Limb (tissue), 2 donors: Measurements from ENCODE around the gene CLCF1.
"Not testable (repeated sequence)": the region's sequence is repeated elsewhere in the genome, so short reads cannot be mapped to it uniquely, and the experiment has no call there.

Source experiments
- DNase-seq, 2 donors: peaks; one replicate each; pipeline ENCODE4 v3.0.0-alpha.2; 2016; ENCODE audit errors: extremely low spot score in 2 of 2

Gene CLCF1

DNA sequence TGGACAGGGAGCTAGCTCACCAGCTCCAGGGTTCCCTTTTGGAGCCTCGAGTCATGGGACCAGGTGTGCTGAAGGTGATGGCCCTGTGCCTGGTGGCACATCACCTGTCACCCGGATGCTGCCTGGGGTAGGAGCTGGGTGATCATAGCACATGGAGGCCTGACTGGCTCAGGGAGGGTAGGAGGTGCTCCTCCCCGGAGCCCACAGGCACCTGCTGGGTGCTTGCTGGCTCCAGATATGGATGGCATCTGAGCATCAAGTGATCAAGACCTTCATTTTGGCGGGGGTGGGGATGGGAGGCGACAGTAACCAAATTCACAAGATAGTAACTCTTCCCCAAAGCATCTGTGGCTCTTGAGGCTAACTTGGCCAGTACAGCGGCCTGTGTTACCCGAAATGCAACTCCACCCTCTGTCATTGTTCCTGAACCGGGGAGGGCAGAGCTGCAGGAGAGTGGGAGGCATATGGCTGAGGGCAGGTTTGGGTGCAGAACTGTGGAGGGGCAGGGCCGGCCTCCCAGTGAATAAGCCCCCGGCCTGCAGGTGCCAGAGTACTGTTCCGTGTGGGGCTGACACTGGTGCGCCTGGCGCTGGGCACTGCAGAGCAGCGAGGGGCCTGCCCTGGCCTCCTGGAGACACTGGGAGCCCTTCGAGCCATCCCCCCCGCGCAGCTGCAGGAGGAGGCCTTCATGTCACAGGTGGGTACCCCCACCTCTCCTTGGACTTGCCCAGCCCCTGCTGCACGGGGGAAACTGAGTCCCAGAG lies 35.2 kb upstream of the CLCF1 start:
- no peak for DNase-seq

DNA sequence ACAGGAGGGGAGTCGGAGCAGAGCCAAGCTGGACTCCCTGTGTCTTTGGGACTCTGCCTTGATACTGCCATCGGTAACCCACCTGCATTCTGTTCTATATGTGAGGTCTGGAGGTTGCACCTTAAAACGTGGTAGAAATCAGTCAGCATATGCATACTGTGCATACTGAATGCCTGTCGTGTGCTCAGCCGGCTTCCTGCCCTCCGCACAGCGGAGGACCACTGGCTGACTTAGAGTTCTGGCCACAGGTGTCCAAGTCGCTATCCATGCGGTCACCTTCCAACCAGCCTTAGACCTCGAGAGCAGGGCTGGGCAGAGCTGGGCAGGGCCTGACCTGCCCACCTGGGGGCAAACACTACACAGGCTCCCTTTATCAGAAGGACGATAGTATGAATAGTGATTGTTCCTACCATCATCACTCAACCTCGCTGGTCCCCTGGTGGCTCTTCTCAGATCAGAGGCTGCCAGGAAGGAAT lies 34.3 kb upstream of the CLCF1 start:
- no peak for DNase-seq

DNA sequence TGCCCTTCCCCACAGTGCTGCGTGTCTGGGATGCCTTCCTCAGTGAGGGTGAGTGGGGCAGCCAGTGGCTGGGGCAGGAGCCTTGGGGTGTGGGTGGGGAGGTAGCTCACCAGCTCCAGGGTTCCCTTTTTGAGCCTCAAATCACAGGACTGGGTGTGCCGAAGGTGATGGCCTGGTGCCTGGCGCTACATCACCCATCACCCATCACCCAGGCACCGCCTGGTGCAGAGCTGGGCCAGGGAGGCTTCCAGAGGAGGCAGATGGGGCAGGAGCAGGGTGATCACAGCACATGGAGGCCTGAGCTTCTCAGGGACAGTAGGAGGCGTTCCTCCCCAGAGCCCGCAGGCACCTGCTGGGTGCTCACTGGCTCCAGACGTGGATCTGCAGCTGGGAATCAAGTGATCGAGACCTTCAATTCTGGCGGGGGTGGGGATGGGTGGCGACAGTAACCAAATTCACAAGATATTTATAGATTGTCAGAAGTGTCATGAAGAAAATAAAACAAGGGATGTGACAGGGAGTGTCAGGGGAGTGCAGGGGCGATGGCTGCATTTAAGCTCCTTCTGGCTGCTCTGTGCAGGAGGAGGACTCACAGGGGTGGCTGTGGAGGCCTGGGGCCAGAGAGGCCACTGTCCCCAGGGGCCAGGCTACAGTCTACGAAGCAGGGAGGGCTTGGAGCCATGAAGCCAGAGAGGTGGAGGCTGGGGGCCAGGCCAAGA lies 33.7 kb upstream of the CLCF1 start:
- no peak for DNase-seq

DNA sequence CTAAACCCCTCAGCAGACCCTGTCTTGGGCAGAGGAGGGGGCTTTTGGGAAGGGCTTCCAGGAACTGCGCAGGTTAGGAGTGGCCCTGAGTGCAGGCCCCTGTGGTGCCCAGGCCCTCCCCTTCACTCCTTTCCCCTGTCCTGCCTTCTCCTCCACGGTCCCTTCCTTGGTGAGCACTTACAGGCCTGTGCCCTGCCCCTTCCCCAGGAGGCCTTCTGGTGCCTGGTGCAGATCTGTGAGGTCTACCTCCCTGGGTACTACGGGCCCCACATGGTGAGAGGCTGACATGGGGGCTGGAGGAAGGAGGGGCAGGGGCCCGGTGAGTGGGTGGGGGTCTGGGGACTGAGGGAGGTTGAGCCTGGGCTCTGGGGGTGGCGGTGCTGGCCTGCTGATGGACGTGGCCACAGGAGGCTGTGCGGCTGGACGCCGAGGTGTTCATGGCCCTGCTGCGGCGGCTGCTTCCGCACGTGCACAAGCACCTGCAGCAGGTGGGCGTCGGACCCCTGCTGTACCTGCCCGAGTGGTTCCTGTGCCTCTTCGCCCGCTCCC lies 33.1 kb upstream of the CLCF1 start:
- no peak for DNase-seq

DNA sequence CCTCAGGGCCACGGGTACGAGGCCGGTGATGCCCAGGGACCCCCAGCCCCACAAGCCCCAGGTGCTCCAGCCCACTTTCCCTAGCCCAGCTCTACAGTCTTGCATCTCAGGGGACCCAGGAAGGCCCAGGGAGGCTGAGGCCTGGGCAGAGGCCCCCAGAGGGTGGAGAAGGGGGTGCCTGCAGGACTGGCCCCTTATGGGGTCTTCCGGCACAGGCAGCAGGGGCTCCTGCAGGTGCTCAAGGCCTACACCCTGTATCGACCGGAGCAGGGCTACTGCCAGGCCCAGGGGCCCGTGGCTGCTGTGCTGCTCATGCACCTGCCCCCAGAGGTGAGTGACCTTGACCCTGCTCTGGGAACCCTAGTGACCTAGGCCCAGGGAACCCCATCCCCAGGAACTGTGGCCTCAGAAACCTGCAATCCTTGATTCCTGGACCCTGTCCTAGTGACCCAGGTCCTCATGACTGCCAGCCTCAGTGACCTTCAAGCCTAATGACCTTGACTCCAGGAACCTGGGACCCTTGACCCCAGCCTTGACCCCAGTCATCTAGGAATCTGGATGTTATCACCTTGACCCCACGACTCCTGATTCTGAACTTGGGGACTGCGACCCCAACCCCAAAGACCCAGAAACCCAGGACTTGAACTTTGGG lies 32.4 kb upstream of the CLCF1 start:
- no peak for DNase-seq

DNA sequence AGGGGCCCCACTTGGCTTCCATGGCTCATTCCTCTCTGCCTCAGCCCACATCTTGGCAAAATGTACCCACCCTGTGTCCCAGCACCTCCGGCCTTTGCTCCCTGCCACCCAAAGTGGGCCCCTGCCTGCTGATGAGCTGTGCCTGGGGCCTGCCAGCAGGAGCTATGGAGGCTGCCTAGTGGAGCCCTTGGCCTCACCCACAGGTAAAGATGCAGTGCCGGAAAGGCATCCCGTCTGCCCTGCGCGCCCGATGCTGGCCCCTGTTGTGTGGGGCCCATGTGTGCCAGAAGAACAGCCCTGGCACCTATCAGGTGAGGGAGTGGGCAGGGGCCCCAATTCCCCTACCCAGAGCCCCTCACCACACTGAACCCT lies 31.8 kb upstream of the CLCF1 start:
- no peak for DNase-seq

DNA sequence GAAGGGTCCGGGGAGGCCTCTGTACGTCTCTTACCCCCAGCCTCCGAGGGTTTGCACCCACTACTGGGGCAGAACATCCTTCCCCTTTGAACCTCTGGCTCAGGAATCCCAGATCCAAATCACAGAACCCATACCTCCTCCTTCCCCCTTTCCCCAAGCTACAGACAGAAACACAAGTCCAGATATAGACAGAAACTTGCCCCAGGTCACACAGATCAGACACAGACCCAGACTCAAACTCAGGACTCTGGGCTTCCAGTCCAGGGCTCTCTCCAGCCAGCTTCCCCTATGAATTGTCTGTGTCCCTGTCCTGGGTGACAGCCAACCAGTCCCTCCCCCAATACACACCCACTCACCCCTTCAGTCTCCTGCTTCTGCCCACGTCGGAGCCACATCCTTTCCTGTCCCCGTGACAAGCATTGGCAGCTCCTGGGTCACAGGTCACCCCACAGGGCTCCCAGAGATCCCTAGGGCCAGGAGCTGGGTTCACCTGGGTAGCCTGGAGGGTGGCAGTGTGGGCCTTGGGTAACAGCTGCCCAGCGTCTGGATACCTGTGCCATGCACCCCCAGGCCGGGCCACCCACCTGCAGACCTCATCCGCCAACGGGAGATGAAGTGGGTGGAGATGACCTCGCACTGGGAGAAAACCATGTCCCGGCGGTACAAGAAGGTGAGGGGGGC lies 31.3 kb upstream of the CLCF1 start:
- no peak for DNase-seq

DNA sequence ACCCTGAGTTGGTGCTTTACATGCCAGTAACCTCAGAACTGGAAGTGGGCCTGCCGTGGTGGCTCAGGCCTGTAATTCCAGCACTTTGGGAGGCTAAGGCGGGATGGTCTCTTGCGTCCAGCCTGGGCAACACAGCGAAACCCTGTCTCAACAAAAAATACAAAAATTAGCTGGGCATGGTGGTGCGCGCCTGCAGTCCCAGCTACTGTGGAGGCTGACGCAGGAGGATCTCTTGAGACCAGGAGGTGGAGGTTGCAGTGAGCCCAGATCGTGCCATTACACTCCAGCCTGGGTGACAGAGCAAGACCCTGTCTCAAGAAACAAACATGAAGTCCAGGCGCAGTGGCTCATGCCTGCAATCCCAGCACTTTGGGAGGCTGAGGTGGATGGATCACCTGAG lies 29.7 kb upstream of the CLCF1 start:
- not testable (repeated sequence) for DNase-seq

DNA sequence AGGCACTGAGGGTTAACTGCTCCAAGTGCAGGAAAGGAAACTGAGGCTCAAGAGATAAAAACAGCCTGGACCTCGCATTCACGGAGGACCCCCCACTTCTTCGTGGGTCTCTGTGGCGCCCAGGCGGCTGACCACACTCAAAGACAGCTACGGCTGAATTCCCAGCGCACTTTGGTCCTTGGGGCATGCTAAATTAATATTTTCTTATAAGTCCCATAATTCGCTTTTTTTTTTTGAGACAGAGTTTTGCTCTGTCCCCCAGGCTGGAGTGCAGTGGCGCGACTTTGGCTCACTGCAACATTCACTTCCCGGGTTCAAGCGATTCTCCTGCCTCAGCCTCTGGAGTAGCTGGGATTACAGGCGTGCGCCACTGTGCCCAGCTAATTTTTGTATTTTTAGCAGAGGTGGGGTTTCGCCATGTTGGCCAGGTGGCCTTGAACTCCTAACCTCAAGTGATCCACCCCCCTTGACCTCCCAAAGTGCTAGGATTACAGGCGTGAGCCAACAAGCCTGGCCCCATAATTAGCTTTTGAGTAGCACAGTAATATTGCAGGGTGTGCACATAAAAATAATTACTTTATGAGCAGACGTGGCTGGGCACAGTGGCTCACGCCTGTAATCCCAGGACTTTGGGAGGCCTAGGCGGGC lies 28.9 kb upstream of the CLCF1 start:
- DNase-seq: not testable (repeated sequence)

DNA sequence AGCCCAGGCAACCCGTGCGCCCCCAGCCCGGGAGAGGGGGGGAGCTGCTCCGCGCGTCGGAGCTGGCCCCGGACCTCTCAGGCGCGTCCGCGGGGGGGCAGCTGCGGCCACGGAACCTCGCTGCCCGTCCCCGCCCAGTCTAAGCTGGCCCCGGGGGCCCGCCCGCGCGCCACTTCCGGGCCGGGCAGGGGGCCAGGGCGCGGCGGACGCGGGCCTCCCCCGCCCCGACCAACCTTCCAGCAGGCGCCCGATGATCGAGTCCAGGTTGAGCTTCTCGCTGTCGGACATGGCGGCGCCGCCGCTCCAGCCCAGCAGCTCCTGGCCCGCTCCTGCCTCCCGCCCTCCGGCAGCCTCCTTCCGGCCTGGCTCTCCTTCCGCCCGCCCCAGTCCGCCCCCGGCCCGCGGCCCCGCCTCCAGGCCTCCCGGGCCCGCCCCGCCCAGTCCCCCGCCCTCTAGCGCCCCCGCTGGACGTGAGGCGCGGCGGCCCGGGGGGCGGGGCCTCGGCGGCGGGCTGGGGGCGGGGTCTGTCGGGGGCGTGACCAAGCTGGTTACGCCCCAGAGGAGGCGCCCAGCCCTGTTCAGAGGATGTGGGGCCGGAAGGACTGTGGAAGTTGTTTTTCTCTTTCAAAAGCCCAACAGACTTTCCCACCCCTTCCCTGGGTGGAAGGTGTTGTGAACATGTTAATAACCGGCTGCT lies 28.2 kb upstream of the CLCF1 start, which contains the start of gene PPP1CA:
Gene PPP1CA (minus strand): TSS at position 364 of the 697 bp plus-strand sequence. CDS start 76 bp downstream, at position 288.
- peak; percentile 90 to 98 for DNase-seq

DNA sequence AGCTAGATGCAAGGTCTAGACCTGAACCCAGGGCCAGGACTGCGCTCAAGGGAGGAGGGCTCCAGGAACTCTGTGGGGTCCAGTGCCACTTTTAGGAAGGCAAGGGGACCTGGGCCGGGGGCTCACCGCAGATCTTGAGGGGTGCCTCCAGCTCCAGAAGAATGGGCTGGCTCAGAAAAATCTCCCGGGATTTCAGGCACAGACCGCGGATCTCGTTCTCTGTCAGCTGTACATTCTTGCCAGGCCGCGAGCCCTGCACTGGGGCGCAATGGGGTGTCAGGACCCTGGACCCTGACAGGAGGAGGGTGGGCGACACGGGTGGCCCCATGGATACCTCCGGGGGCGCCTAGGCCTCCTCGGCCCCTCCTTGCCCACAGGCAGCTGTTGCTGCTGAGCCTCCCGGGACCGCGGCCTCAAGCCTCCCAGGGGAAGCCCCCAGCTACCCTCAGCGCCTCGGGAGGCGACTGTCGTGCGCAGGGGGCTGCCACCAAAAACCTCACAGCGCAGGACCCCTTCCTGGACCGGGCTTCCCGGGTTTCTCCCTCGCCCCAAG lies 27.6 kb upstream of the CLCF1 start:
- no peak for DNase-seq

DNA sequence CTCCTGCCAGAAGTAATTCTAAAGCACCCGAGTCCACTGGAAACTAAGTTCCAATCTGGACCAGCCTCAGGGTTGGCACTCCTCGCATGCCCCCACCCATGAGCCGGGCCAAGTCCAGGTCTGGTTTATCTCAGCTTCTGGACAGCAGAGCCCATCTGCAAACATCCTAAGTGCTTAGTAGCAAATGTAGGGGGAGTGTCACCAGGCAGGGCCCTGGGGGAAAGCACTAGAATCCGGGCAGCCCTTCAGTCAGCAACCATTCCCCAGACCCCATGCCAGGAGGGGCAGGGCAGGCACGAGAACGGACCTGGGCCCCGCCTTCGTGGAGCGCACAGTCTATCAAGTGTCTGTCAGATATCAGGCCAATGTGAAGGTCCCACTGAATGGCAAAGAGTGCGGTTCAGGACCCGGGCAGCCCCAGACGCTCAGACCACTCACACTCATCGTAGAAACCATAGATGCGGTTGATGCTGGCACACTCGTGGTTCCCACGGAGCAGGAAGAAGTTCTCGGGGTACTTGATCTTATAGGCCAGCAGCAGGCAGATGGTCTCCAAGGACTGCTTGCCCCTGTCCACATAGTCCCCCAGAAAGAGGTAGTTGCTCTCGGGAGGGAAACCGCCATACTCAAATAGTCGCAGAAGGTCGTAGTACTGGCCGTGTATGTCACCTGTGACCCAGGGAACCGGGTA lies 27.0 kb upstream of the CLCF1 start:
- DNase-seq: no peak

DNA sequence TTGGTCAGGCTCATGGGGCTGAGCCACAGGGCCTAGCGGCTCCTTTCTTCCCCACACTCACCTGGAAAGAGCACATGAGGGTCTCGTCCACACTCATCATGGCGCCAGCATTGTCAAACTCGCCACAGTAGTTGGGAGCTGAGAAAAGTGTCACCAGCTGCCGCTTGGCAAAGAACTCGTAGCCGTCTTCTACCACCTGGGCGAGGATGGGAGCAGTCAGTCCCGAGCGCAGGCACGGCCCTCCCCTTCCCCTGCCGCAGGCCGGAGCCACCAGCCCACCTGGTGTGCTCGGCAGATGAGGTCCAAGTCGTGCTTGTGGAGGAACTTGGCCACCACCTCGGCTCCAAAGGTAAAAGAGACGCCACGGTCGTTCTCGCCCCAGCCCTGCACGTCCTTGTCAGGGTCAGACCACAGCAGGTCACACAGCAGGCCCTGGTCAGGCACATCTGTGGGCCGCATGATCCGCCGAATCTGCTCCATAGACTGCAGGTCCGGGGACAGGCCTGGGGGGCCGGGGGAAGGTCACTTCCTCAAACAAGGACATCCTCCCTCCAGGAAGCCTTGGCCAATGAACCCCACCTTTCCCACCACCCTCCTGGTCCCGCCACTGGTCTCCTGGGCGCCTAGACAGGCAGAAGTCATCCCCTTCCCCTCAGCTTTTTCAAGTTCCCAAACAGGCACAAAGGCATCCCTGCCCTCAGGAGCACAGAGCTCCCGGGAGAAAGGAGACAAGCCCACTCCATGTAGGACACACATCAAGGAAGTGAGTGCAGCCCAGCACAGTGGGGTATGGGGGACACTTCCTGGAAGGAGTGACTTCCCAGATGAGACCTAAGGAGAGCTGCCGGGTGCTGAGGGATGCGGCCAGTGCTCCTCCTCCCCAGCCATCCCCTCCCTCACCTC lies 25.5 kb upstream of the CLCF1 start:
- no peak for DNase-seq

DNA sequence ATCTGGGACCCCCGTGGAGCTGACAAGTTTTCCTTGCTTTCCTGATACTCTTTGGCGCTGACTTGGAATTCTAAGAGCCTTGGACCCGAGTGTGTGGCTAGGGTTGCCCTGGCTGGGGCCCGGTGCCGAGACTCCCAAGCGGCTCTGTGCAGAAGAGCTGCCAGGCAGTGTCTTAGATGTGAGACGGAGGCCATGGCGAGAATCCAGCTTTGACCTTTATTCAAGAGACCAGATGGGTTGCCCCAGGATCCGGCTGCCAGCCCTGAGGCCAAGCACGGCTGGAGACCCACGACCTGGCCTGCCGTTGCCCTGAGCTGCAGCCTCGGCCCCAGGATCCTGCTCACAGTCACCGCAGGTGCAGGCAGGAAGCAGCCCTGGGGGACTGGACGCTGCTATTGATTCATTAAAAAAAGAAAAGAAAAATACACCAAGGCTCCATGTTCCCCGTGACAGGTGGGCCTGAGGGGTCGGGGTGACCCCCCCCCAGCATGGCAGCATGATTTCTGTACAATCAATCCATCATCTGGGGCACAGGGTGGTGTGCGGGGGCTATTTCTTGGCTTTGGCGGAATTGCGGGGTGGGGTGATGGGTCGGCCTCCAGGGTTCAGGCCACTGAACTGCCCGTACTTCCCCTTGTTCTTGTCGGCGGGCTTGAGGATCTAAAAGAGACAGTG lies 24.7 kb upstream of the CLCF1 start:
- no peak for DNase-seq

DNA sequence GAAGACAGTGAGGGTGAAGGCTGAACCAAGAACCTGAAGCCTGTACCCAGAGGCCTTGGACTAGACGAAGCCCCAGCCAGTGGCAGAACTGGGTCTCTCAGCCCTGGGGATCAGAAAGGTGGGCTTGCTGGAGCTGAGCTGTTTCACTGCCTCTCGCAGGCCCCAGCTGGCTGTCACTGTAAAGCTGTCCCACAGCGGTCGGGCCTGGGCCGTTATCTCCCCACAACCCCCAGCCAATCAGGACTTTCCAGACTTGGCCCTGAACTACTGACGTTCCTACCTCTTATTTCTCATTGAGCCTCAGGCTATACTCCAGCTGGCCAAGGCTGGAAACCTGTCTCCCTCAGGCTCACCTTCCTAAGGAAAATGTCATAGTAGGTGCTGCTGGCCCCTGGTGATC lies 24.1 kb upstream of the CLCF1 start:
- DNase-seq: no peak

DNA sequence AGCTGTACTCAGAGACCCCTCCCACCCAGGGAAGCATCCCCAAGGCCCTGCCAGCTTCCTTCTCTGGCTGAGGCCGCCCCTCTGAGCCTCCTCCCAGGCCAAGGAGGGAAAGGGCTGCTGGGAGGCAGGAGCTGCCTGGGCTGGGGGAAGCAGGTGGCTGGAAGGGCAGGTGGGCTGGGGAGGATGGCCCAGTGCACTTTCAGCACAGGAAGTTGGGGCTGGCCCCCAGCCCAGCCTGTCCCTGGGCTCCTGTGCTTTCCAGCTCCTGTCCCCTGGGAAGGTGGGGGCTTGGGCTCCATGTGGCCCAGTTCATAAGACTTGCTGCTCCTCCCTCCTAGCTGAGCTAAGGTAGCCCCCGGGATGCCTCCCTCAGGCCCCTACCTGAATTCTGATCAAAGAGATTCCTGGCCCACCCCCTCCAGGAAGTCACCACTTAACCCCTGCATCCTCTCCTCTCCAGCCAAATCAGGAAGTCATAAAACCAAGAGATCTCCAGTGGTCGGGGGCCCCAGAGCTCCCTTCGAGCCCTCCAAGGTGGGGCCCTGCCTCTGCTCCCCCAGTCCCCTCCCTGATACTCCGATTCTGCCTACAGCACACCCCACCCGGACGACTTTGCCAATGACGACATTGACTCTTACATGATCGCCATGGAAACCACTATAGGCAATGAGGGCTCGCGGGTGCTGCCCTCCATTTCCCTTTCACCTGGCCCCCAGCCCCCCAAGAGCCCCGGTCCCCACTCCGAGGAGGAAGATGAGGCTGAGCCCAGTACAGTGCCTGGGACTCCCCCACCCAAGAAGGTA lies 23.4 kb upstream of the CLCF1 start:
- DNase-seq: no peak

DNA sequence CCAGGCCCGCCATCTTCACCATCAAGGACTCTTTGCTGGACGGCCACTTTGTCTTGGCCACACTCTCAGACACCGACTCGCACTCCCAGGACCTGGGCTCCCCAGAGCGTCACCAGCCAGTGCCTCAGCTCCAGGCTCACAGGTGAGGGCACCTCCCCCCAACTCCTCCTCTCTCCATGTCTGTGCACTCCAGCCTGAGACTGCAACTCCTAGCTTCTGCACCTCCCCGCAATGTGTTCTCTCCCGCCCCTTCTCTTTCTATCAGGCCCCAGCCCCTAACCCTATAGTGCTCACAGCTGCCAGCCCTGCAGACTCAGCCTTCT lies 22.8 kb upstream of the CLCF1 start:
- DNase-seq: no peak
